GM19395 (cell line): ENCODE measurements around the gene CDC37L1.

ENCODE experiments used
- ATAC-seq: cut with Tn5 transposase; IDR thresholded peaks from one replicate; pipeline ENCODE4 v1.9.1; 2021; ENCODE audit warnings: mild to moderate bottlenecking, moderate library complexity; ENCODE audit not compliant: unreplicated experiment

The CDC37L1 gene

DNA sequence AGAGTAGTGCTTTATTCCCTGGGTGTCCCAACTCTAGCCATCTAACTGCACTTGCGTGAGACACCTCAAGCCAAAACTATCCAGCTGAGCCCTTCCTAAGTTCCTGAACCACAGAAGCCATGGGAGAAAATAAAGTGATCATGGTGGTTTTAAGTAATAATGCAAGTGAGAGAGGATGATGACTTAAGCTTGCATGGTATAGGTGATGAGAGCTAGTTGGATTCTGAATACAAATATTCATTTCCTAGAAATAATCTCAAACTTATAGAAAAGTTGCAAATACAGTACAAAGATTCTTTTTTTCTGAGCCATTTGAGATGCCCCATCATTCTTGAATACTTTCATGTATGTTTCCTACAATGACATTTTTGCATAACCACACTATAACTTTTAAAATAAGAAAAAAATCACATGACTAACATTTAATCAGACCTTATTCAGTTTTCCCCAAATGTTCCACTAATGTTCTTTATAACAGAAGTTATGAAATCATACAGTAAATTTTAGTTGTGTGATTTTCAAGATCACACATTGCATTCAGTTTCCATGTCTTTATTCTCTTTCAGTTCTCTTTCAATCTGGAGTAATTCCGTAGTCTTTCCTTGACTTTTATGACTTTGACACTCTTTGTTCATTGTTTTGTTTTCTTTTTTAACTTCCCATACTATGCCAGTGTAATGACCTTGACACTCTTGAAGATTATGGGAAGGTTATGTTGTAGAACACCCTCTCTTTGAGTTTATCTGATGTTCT, 67.1 kb downstream of the CDC37L1 start:
- ATAC-seq, result no peak

DNA sequence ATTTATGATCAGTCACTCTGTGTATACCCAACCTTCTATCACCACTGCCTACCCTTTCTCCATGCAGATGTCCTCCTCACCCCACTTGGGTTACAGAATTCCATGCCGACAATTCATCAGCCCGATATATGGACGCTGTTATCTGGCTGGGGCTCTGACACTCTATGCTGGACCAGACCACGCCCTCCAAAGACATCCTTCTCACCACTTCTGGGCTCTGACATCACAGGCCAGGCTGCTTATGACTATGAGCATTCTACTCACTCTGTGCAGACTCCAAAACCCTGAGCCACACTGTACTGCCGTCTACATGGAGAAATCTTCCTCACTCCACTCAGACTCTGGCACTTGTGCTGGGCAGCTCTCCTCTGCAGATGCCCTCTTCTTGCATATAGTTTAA, 69.2 kb downstream of the CDC37L1 start:
- no peak for ATAC-seq

DNA sequence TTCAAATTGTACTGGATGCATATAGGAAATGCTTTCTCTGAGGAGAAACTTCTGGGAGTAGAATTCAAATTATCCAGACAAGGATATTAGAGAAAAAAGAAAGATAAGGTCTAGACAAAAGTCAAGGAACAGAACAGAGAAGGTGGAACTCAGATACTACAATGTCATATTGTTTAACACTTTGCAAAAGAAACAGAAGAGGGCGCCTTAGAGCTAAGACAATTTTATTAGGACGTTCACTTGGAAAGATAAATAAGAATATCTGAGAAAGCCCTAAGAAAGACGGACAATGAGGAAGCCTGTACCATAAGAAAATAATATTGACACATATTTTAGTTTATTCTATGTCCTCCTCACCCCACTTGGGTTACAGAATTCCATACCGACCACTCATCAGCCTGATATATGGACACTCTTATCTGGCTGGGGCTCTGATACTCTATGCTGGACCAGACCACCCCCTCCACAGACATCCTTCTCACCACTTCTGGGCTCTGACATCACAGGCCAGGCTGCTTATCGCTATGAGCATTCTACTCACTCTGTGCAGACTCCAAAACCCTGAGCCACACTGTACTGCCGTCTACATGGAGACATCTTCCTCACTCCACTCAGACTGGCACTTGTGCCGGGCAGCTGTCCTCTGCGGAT, 70.8 kb downstream of the CDC37L1 start:
- ATAC-seq, result no peak

DNA sequence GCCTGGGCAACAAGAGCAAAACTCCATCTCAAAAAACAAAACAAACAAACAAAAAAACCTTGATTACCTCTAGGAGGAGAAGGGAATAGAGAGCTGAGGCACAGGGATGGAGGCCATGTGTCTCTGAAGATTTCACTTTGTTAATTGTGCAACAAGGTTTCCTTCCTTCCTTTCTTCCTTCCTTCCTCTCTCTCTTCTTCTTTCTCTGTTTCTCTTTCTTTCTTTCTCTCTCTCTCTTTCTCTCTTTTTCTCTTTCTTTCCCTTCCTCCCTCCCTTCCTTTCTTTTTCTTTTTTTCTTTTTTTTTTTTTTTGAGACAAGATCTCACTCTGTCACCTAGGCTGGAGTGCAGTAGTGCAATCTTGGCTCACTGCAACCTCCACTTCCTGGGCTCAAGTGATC, 75.2 kb downstream of the CDC37L1 start:
- peak; percentile 21 for ATAC-seq

DNA sequence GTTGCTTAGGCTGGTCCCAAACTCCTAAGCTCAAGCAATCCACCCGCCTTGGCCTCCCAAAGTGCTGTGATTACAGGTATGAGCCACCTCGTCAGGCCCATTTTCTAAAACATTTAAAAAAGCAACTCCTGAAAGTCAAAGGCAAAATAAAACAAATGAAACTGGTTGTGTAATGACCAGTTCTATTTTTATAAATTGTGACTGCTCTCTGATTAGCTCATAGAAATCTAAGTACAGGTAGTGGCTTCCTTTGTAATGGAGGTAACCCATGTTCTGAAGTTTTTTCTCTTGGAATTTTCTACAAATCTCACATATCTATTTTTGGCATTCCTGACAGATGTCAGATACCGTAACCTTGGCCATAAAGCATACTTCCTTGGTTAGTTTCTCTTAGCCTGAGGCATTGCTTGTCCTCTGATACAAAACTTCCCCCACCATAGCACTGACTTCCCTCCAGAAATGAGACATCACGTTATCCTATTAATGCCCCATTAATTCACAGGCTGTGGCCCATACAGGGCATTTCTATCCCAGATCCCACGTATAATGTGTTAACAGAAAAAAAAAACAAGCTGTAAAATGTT, 75.7 kb downstream of the CDC37L1 start:
- peak; percentile 51 for ATAC-seq

DNA sequence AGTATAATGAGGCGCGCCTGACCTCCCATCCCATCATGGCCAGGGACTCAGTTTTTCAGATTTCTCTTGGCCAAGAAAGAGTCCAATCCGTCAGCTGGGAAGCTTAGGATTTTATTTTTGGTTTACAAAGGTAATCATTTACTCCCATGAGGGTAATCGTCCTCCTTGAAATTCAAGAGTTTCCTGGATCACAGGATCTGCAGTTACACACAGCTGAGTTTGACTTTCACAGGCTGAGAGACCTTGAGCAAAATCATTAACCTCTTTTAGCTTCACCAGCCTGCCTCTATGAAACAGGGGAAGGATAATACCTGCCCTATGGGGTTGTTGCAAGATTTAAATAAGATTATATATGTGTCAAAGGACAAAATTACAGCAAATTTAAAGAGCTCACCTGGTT, 77.1 kb downstream of the CDC37L1 start:
- ATAC-seq, result no peak
